H1 (cell line): ENCODE results near the gene CDC7. TPM values are rescaled to one million over a fixed set of nuclear protein-coding genes. Genes with fewer than 3 reads are reported as not detected.

Experiments
- CTCF ChIA-PET: fragments of 300-600 bp; sonication (Branson Sonifier 250); formaldehyde crosslinking; loops from one replicate; lab custom pipeline; 2021; ENCODE audit not compliant: partially characterized antibody; lab: Charles Lee
- POLR2A ChIA-PET: fragments of 300-600 bp; sonication (Branson Sonifier 250); formaldehyde crosslinking; loops from one replicate; lab custom pipeline; 2021; ENCODE audit warnings: inconsistent platforms; ENCODE audit not compliant: partially characterized antibody; lab: Charles Lee
- DNase-seq, 2 experiments: peaks; one replicate each; pipeline versions ENCODE4 v3.0.0 to v3.0.0-alpha.2; 2010 to 2022; ENCODE audit warnings: low spot score in 2 of 2, low read depth in 1 of 2, mixed read lengths in 1 of 2
- FAIRE-seq: peaks from 2 replicates; lab custom pipeline; 2011; peaks lifted over from hg19 to GRCh38; lab: Jason Lieb, UNC
- H2AFZ ChIP-seq: 2 replicates; pipeline ENCODE4 v1.8.1; 2012; ENCODE audit warnings: low read length, inconsistent platforms
- H2AK5ac ChIP-seq: 2 replicates; pipeline ENCODE4 v1.6.1; 2013; ENCODE audit warnings: low read depth, low read length
- H2BK120ac ChIP-seq: replicated peaks from 2 replicates; pipeline ENCODE3; 2013; ENCODE audit warnings: low read depth, low read length, inconsistent platforms
- H2BK12ac ChIP-seq: 2 replicates; pipeline ENCODE4 v1.6.1; 2013; ENCODE audit warnings: low read depth, low read length
- H2BK15ac ChIP-seq: 2 replicates; pipeline ENCODE4 v1.6.1; 2013; ENCODE audit warnings: low read length
- H2BK20ac ChIP-seq: 2 replicates; pipeline ENCODE4 v1.6.1; 2013; ENCODE audit warnings: low read length
- H2BK5ac ChIP-seq: 2 replicates; pipeline ENCODE4 v1.6.1; 2013; ENCODE audit warnings: low read depth, low read length
- H3K14ac ChIP-seq: 2 replicates; pipeline ENCODE4 v1.6.1; 2013; ENCODE audit warnings: inconsistent platforms; ENCODE audit not compliant: insufficient read length
- H3K18ac ChIP-seq: 2 replicates; pipeline ENCODE4 v1.6.1; 2013; ENCODE audit warnings: low read length; ENCODE audit errors: extremely low read depth
- H3K23ac ChIP-seq: 2 replicates; pipeline ENCODE4 v1.6.1; 2013; ENCODE audit warnings: inconsistent platforms; ENCODE audit not compliant: insufficient read length
- H3K23me2 ChIP-seq: 2 replicates; pipeline ENCODE4 v1.6.1; 2013; ENCODE audit warnings: low read depth, low read length
- H3K27ac ChIP-seq: 2 replicates; pipeline ENCODE4 v1.6.1; 2011; ENCODE audit warnings: low read depth, low read length, inconsistent platforms
- H3K27me3 ChIP-seq, 4 experiments: replicated peaks in 1 of 4; 1 replicate in 1 of 4; 2 replicates in 3 of 4; pipeline versions ENCODE4 v1.6.1 to v1.8.1; 2011 to 2013; ENCODE audit warnings: low read length in 3 of 4, mild to moderate bottlenecking in 3 of 4, inconsistent platforms in 2 of 4, mixed read lengths in 2 of 4, moderate library complexity in 1 of 4; ENCODE audit not compliant: control insufficient read depth in 3 of 4, insufficient read depth in 3 of 4; ENCODE audit errors: extremely low read depth in 1 of 4
- H3K36me3 ChIP-seq, 4 experiments: 2 replicates each; pipeline versions ENCODE4 v1.6.1 to v1.8.1; 2011 to 2013; ENCODE audit warnings: mild to moderate bottlenecking in 4 of 4, low read length in 3 of 4, moderate library complexity in 2 of 4, control low read depth in 1 of 4, inconsistent platforms in 1 of 4; ENCODE audit not compliant: insufficient read depth in 4 of 4, control insufficient read depth in 2 of 4
- H3K4ac ChIP-seq: replicated peaks from 2 replicates; pipeline ENCODE3; 2013; ENCODE audit warnings: low read length, low read depth, mixed read lengths, inconsistent platforms; ENCODE audit not compliant: insufficient read length
- H3K4me1 ChIP-seq, 4 experiments: replicated peaks in 1 of 4; 1 replicate in 1 of 4; 2 replicates in 3 of 4; pipeline versions ENCODE4 v1.6.1 to v1.8.1; 2011 to 2013; ENCODE audit warnings: low read length in 3 of 4, inconsistent platforms in 2 of 4, mixed read lengths in 1 of 4; ENCODE audit not compliant: insufficient read depth in 4 of 4, control insufficient read depth in 3 of 4
- H3K4me2 ChIP-seq, 2 experiments: 2 replicates each; pipeline versions ENCODE4 v1.6.1 to v1.8.1; 2011 to 2013; ENCODE audit warnings: low read depth in 2 of 2, low read length in 2 of 2, control low read depth in 1 of 2, inconsistent platforms in 1 of 2, mild to moderate bottlenecking in 1 of 2; ENCODE audit not compliant: insufficient read depth in 1 of 2
- H3K4me3 ChIP-seq, 4 experiments: fragments of 200-600, 300-600 bp in 1 of 4; sonication (generic), shearing (Covaris generic), sonication (Bioruptor Twin) in 1 of 4; 2 replicates each; pipeline versions ENCODE4 v1.5.1 to v1.8.1; 2011 to 2016; ENCODE audit warnings: low read length in 4 of 4, low read depth in 3 of 4, control low read depth in 2 of 4, inconsistent platforms in 2 of 4, mild to moderate bottlenecking in 2 of 4, mixed read lengths in 1 of 4, moderate library complexity in 1 of 4; ENCODE audit not compliant: insufficient read depth in 2 of 4; ENCODE audit errors: extremely low read depth in 1 of 4
- H3K56ac ChIP-seq: replicated peaks from 2 replicates; pipeline ENCODE3; 2013; ENCODE audit warnings: low read depth, mild to moderate bottlenecking, mixed read lengths, low read length, inconsistent platforms; ENCODE audit not compliant: insufficient read length
- H3K79me1 ChIP-seq: 2 replicates; pipeline ENCODE4 v1.6.1; 2013; ENCODE audit warnings: low read depth, low read length, control low read depth
- H3K79me2 ChIP-seq, 2 experiments: 2 replicates each; pipeline versions ENCODE4 v1.6.1 to v1.8.1; 2012 to 2013; ENCODE audit warnings: low read length in 2 of 2, mild to moderate bottlenecking in 2 of 2, inconsistent platforms in 1 of 2; ENCODE audit not compliant: insufficient read depth in 2 of 2, control insufficient read depth in 1 of 2
- H3K9ac ChIP-seq, 4 experiments: replicated peaks in 1 of 4; 1 replicate in 1 of 4; 2 replicates in 3 of 4; pipeline versions ENCODE4 v1.6.1 to v1.8.1; 2011 to 2013; ENCODE audit warnings: low read depth in 3 of 4, low read length in 3 of 4, control low read depth in 2 of 4, mild to moderate bottlenecking in 2 of 4, moderate library complexity in 2 of 4, inconsistent platforms in 1 of 4; ENCODE audit errors: extremely low read depth in 1 of 4
- H3K9me3 ChIP-seq, 2 experiments: 2 replicates each; pipeline versions ENCODE4 v1.6.1 to v1.8.1; 2012 to 2013; ENCODE audit warnings: mild to moderate bottlenecking in 2 of 2, moderate library complexity in 2 of 2, control low read depth in 1 of 2, inconsistent platforms in 1 of 2, low read depth in 1 of 2, low read length in 1 of 2, mixed read lengths in 1 of 2; ENCODE audit not compliant: insufficient read depth in 2 of 2
- H4K20me1 ChIP-seq, 2 experiments: replicated peaks in 1 of 2; 2 replicates each; pipeline versions ENCODE3 to v1.8.1; 2011 to 2013; ENCODE audit warnings: inconsistent platforms in 2 of 2, low read length in 2 of 2, mild to moderate bottlenecking in 1 of 2; ENCODE audit not compliant: insufficient read depth in 2 of 2, control insufficient read depth in 1 of 2
- H4K5ac ChIP-seq: 2 replicates; pipeline ENCODE4 v1.6.1; 2013; ENCODE audit warnings: low read length, low read depth, mixed read lengths, inconsistent platforms; ENCODE audit not compliant: insufficient read length
- H4K8ac ChIP-seq: 2 replicates; pipeline ENCODE4 v1.8.0; 2013; ENCODE audit warnings: mild to moderate bottlenecking, moderate library complexity, low read length, inconsistent platforms; ENCODE audit not compliant: insufficient read depth; ENCODE audit errors: extremely low read depth
- H4K91ac ChIP-seq: replicated peaks from 2 replicates; pipeline ENCODE3; 2013; ENCODE audit warnings: low read length, mixed read lengths, inconsistent platforms; ENCODE audit not compliant: insufficient read length
- CEBPB ChIP-seq: IDR thresholded peaks from 2 replicates; pipeline ENCODE4 v1.6.1; 2012; ENCODE audit warnings: low read depth, low read length
- CHD2 ChIP-seq: IDR thresholded peaks from 2 replicates; pipeline ENCODE4 v1.6.1; 2012; ENCODE audit warnings: low read length, improper control_type of control experiment
- EGR1 ChIP-seq: IDR thresholded peaks from 2 replicates; pipeline ENCODE4 v1.6.1; 2011; ENCODE audit warnings: low read depth, low read length, borderline replicate concordance
- FOSL1 ChIP-seq: IDR thresholded peaks from 2 replicates; pipeline ENCODE4 v1.6.1; 2011; ENCODE audit warnings: mild to moderate bottlenecking, low read depth, low read length, moderate library complexity; ENCODE audit not compliant: insufficient read depth
- HDAC6 ChIP-seq: IDR thresholded peaks from one replicate; pipeline ENCODE4 v1.7.1; 2012; ENCODE audit warnings: low read depth, mild to moderate bottlenecking, inconsistent platforms, low read length, moderate library complexity
- KDM4A ChIP-seq: IDR thresholded peaks from one replicate; pipeline ENCODE4 v1.7.1; 2012; ENCODE audit warnings: low read depth, mild to moderate bottlenecking, moderate library complexity, low read length, inconsistent platforms; ENCODE audit not compliant: severe bottlenecking
- NANOG ChIP-seq: IDR thresholded peaks from 2 replicates; pipeline ENCODE4 v1.6.1; 2011; ENCODE audit warnings: low read length, low read depth, mild to moderate bottlenecking, inconsistent platforms; ENCODE audit not compliant: insufficient read depth, poor library complexity, severe bottlenecking
- POLR2A ChIP-seq, 2 experiments: IDR thresholded peaks; 1 replicate in 1 of 2; 2 replicates in 1 of 2; pipeline ENCODE4 v1.6.1; 2011; ENCODE audit warnings: low read depth in 2 of 2, low read length in 2 of 2, mild to moderate bottlenecking in 2 of 2; ENCODE audit errors: control extremely low read depth in 1 of 2
- POU5F1 ChIP-seq: IDR thresholded peaks from 2 replicates; pipeline ENCODE4 v1.6.1; 2011; ENCODE audit warnings: low read depth, mild to moderate bottlenecking, low read length, moderate library complexity
- RNF2 ChIP-seq: fragments of 200-900, 300-1000 bp; sonication (generic); IDR thresholded peaks from 2 replicates; pipeline ENCODE4 v1.7.1; 2016; ENCODE audit warnings: borderline replicate concordance, low read depth, mild to moderate bottlenecking, antibody characterized with exemption, low read length; ENCODE audit not compliant: poor library complexity, severe bottlenecking; ENCODE audit errors: missing control alignments
- TEAD4 ChIP-seq: IDR thresholded peaks from 2 replicates; pipeline ENCODE4 v1.6.1; 2012; ENCODE audit warnings: low read depth, low read length, inconsistent platforms, mixed read lengths
- WGBS, 2 experiments: shearing (Covaris generic) in 1 of 2; methylation state at CpG; one replicate each; pipeline versions ENCODE4 v1.1.6 to v1.1.7; 2013 to 2015; ENCODE audit warnings: low lambda C conversion rate in 2 of 2, mixed read lengths in 2 of 2, inconsistent platforms in 1 of 2, low coverage in 1 of 2, missing lambda C conversion rate in 1 of 2; ENCODE audit not compliant: insufficient replicate concordance in 2 of 2, insufficient coverage in 1 of 2, insufficient read length in 1 of 2; ENCODE audit errors: extremely low coverage in 1 of 2, missing lambda C conversion rate in 1 of 2; 5-methylcytosine and 5-hydroxymethylcytosine counted together
- polyA plus RNA-seq, 7 experiments: library from polyadenylated mRNA; depleted of rRNA in 3 of 7; stranded (reverse) in 5 of 7; unstranded in 2 of 7; fragments of >200 nt in 5 of 7; fragments of 200-250 nt in 2 of 7; gene quantifications; 1 replicate in 5 of 7; 2 replicates in 1 of 7; 4 replicates in 1 of 7; pipeline versions ENCODE4 v1.2.1 to v1.2.3, GENCODE V29; 2011 to 2013; ENCODE audit warnings: missing spikeins in 2 of 7, mixed read lengths in 2 of 7
- total RNA-seq: library from RNA; stranded (reverse); fragmentation: NEBNext Ultra II Directional; extraction: Animal tissue kit (Norgen Biotek cat#: 25700); gene quantifications from 2 replicates; pipeline ENCODE4 v1.2.1, GENCODE V29; 2021
- TF ChIP-seq, protein P1 (sequence below), 3 experiments: IDR thresholded peaks; 1 replicate in 2 of 3; 2 replicates in 1 of 3; pipeline versions ENCODE4 v1.5.1 to v1.6.1; 2011; ENCODE audit warnings: low read length in 3 of 3, mild to moderate bottlenecking in 3 of 3, inconsistent platforms in 2 of 3, low read depth in 1 of 3, moderate library complexity in 1 of 3; ENCODE audit not compliant: insufficient read depth in 1 of 3; ENCODE audit errors: control extremely low read depth in 1 of 3

Gene CDC7
- total and polyA plus RNA-seq, 2 of the 8 experiments (the other 6 are each of a cell fraction or from before 2014, with no cell fraction given) = 12.2 to 34.4 TPM

DNA sequence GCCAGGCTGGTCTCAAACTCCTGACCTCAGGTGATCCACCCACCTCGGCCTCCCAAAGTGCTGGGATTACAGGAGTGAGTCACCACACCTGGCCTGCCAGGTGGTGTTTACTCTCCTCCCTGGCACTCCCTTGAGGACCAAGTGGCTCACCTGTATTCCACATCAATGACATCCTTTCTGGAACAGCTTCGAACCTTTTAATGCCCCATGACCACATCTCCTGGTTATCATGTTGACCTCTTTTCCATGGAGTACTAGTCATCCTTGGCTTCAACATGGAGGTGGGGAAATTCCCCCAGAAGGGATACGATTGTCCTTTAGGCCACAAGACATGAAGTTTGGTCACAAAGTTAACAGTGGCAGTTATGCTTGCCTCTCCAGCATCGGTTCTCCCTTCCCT, 66.9 kb downstream of the CDC7 start:
- no peak overlapping the region for H2BK12ac ChIP-seq
- no peaks in the 10 kb centered on the region for H3K79me2 ChIP-seq
- no peak overlapping the region for H4K91ac ChIP-seq
- H3K27ac ChIP-seq = no peak overlapping the region
- FAIRE-seq (no peak), DNase-seq (no peak)
- 77% methylated on average over 4 of the region's 4 CpGs; no CpG with 5 or more reads in 1 of the 2 experiments for WGBS, 2 experiments
- no peak overlapping the region for H3K56ac ChIP-seq
- ChIA-PET CTCF (interaction anchor here (1.3 kb wide), 1 partner anchor 124 kb away, joined by 3 read pairs; no protein-coding TSS in a partner anchor), POLR2A (no interaction called here)
- peaks cover 0 to 5% (median 2%) of the 10 kb centered on the region in 4 experiments; a peak in 3 of 7 replicates for H3K4me1 ChIP-seq
- H4K5ac ChIP-seq = no peak overlapping the region
- H3K18ac ChIP-seq = no peak overlapping the region
- no peak overlapping the region for H3K9ac ChIP-seq
- no peak overlapping the region for H3K23ac ChIP-seq
- H3K4ac ChIP-seq = no peak overlapping the region
- H2BK15ac ChIP-seq = no peak overlapping the region
- no peak overlapping the region for H2BK5ac ChIP-seq
- H3K4me2 ChIP-seq = no peak overlapping the region
- no peak overlapping the region for H3K4me3 ChIP-seq
- H3K36me3 ChIP-seq = no peaks in the 10 kb centered on the region
- H2BK120ac ChIP-seq = no peak overlapping the region
- H3K9me3 ChIP-seq = peaks cover 0 to 4% of the 10 kb centered on the region in 2 experiments; a peak in 2 of 4 replicates
- H3K27me3 ChIP-seq = no peaks in the 10 kb centered on the region
- no peak overlapping the region for H2AFZ ChIP-seq
- H3K23me2 ChIP-seq = no peaks in the 10 kb centered on the region
- no peak overlapping the region for H4K8ac ChIP-seq
- no peak overlapping the region for H2AK5ac ChIP-seq
- no peaks in the 10 kb centered on the region for H4K20me1 ChIP-seq
- H3K14ac ChIP-seq = no peak overlapping the region
- H3K79me1 ChIP-seq = no peaks in the 10 kb centered on the region
- no peak overlapping the region for H2BK20ac ChIP-seq
- TF ChIP-seq RNF2 (no peak), CEBPB (no peak), KDM4A (no peak), POLR2A (IDR thresholded peaks at IDR 0.05; ENCODE audit: control extremely low read depth in 1 of 2, low read depth in 2 of 2, low read length in 2 of 2) (no peak), NANOG (no peak), POU5F1 (no peak), TEAD4 (no peak), EGR1 (no peak), CHD2 (no peak), HDAC6 (no peak), FOSL1 (no peak)
- TF ChIP-seq, protein P1, sequence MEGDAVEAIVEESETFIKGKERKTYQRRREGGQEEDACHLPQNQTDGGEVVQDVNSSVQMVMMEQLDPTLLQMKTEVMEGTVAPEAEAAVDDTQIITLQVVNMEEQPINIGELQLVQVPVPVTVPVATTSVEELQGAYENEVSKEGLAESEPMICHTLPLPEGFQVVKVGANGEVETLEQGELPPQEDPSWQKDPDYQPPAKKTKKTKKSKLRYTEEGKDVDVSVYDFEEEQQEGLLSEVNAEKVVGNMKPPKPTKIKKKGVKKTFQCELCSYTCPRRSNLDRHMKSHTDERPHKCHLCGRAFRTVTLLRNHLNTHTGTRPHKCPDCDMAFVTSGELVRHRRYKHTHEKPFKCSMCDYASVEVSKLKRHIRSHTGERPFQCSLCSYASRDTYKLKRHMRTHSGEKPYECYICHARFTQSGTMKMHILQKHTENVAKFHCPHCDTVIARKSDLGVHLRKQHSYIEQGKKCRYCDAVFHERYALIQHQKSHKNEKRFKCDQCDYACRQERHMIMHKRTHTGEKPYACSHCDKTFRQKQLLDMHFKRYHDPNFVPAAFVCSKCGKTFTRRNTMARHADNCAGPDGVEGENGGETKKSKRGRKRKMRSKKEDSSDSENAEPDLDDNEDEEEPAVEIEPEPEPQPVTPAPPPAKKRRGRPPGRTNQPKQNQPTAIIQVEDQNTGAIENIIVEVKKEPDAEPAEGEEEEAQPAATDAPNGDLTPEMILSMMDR (IDR thresholded peaks at IDR 0.05; ENCODE audit: control extremely low read depth in 1 of 3, insufficient read depth in 1 of 3, low read depth in 1 of 3, low read length in 3 of 3) = no peak
